GM18520 (cell line): ENCODE results near the gene TBPL2.
"Not testable (repeated sequence)": the region's sequence is repeated elsewhere in the genome, so short reads cannot be mapped to it uniquely, and the experiment has no call there.

ENCODE experiments used
- ATAC-seq: cut with Tn5 transposase; IDR thresholded peaks from one replicate; pipeline ENCODE4 v1.9.1; 2021; ENCODE audit not compliant: unreplicated experiment

The TBPL2 gene

GRCh38 chr14:55446127-55446736 lies 5.8 kb upstream of the TBPL2 start:
- no peak for ATAC-seq

- ATAC-seq = no peak
Measured at GRCh38 chr14:55441286-55441685, 870 bp upstream of the TBPL2 start.

GRCh38 chr14:55438066-55438683 lies 2.2 kb downstream of the TBPL2 start:
- ATAC-seq = no peak

GRCh38 chr14:55436931-55437330 lies 3.5 kb downstream of the TBPL2 start:
- no peak for ATAC-seq

GRCh38 chr14:55436519-55436918 lies 3.9 kb downstream of the TBPL2 start:
- no peak for ATAC-seq

- no peak for ATAC-seq
Measured at GRCh38 chr14:55434805-55435174, 5.6 kb downstream of the TBPL2 start.

GRCh38 chr14:55433880-55434804 lies 6.3 kb downstream of the TBPL2 start:
- ATAC-seq = no peak

GRCh38 chr14:55432628-55433027 lies 7.8 kb downstream of the TBPL2 start:
- no peak for ATAC-seq

GRCh38 chr14:55430024-55430690 lies 10.3 kb downstream of the TBPL2 start:
- ATAC-seq = no peak

GRCh38 chr14:55427439-55427838 lies 13.0 kb downstream of the TBPL2 start:
- no peak for ATAC-seq

GRCh38 chr14:55426891-55427290 lies 13.5 kb downstream of the TBPL2 start:
- ATAC-seq = no peak

- no peak for ATAC-seq
Measured at GRCh38 chr14:55425091-55425490, 15.3 kb downstream of the TBPL2 start.

- ATAC-seq = no peak
Measured at GRCh38 chr14:55423969-55424368, 16.4 kb downstream of the TBPL2 start.

- not testable (repeated sequence) for ATAC-seq
Measured at GRCh38 chr14:55422338-55422737, 18.1 kb downstream of the TBPL2 start.

GRCh38 chr14:55419663-55420062 lies 20.8 kb downstream of the TBPL2 start:
- ATAC-seq = no peak

GRCh38 chr14:55418411-55418810 lies 22.0 kb downstream of the TBPL2 start:
- no peak for ATAC-seq

GRCh38 chr14:55417955-55418354 lies 22.5 kb downstream of the TBPL2 start:
- no peak for ATAC-seq

GRCh38 chr14:55416866-55417265 lies 23.6 kb downstream of the TBPL2 start:
- ATAC-seq = no peak

- no peak for ATAC-seq
Measured at GRCh38 chr14:55414551-55414950, 25.9 kb downstream of the TBPL2 start.

GRCh38 chr14:55412676-55413075 lies 27.7 kb downstream of the TBPL2 start:
- no peak for ATAC-seq
